HG02763 (cell line): ENCODE measurements around the gene PATZ1.
A peak's percentile ranks its signal among the peaks of the same experiment; 100 is the strongest.
"Not testable (repeated sequence)": the region's sequence is repeated elsewhere in the genome, so short reads cannot be mapped to it uniquely, and the experiment has no call there.

Source experiments
- ATAC-seq: cut with Tn5 transposase; IDR thresholded peaks from one replicate; pipeline ENCODE4 v1.9.1; 2021; ENCODE audit warnings: mild to moderate bottlenecking, moderate library complexity; ENCODE audit not compliant: unreplicated experiment

Gene PATZ1

GRCh38 chr22:31346255-31346732 lies at the start of gene PATZ1:
PATZ1 (minus strand) TSS chr22:31346346; CDS start chr22:31345602, 744 bp downstream.
- peak; percentile 27 for ATAC-seq

DNA sequence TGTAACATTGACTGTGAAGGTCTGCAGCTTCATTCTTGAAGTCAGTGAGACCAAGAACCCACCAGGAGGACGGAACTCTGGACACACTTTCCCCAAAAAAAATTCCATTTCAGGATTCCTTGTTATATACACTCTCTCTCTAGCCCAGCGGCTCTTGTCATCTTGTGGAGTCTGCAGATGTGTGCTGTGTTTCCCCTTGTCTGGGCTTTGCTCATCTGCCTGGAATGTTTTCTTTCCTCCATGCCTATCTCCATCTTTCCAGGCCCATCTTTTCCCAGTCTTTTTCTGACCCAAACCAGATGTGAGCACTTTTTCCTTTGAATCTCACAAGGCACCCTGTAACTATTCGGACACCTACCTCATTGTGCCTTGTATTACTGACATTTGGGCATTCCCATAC lies 48.2 kb upstream of the PATZ1 start:
- no peak for ATAC-seq

DNA sequence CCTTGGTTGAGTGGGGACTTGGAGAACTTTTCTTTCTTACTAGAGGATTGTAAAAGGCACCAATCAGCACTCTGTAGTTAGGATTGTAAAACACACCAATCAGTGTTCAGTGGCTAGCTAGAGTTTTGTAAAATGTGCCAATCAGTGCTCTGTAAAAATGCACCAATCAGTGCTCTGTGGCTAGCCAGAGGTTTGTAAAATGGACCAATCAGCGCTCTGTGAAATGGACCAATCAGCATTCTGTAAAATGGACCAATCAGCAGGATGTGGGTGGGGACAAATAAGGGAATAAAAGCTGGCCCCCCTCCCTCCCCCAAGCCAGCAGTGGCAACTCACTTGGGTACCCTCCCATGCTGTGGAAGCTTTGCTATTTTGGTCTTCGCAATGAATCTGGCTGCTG lies 47.7 kb upstream of the PATZ1 start:
- ATAC-seq, result no peak

GRCh38 chr22:31378651-31379050 lies 32.5 kb upstream of the PATZ1 start:
- ATAC-seq, result not testable (repeated sequence)

DNA sequence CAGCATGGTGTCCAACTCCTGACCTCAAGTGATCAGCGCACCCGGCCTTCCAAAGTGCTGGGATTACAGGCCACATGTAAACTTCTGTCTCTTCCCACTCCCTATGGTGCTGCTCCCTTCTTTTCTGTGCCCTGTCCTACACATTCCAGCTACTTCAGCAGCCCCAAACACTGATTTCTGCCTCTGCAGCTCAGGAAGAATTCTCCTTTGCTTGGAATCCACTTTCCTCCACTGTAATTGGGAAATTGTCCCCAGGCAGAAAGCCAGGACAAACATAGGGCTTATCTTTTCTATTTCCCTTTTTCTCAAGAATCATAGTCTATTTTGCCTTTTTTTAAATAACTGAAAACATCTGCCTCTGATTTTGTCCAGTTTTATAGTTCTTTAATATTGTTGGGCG lies 32.0 kb upstream of the PATZ1 start:
- ATAC-seq, result no peak

GRCh38 chr22:31377612-31378011 lies 31.5 kb upstream of the PATZ1 start:
- ATAC-seq, result no peak

DNA sequence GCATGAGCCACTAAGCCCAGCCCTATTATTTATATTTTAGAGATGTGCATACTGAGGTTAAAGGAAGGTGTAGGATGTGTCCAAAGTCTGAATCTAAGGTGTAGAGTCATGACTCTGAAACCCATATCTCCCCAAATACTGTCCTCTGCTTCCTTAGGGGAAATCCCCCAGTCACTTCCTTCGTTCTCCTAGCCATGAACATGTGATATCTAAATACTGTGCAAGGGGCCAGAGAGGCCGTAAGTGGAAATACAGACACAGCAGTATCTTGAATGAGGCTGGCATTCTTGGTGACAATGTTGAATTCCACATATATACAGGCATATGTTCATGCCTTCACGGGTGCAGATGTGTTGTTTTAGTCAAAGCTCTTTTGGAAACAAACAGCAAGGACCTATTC lies 21.3 kb upstream of the PATZ1 start:
- no peak for ATAC-seq

- ATAC-seq, result no peak
These were observed 17.8 kb upstream of the PATZ1 start for GRCh38 chr22:31363885-31364465.

- no peak for ATAC-seq
These were observed 15.6 kb upstream of the PATZ1 start for GRCh38 chr22:31361743-31362142.

- no peak for ATAC-seq
These were observed 13.9 kb upstream of the PATZ1 start for GRCh38 chr22:31360029-31360428.

GRCh38 chr22:31354515-31354914 lies 8.4 kb upstream of the PATZ1 start:
- ATAC-seq, result no peak

- ATAC-seq, result no peak
These were observed 4.3 kb upstream of the PATZ1 start for GRCh38 chr22:31350410-31350863.

- no peak for ATAC-seq
These were observed 3.8 kb upstream of the PATZ1 start for GRCh38 chr22:31349960-31350359.

DNA sequence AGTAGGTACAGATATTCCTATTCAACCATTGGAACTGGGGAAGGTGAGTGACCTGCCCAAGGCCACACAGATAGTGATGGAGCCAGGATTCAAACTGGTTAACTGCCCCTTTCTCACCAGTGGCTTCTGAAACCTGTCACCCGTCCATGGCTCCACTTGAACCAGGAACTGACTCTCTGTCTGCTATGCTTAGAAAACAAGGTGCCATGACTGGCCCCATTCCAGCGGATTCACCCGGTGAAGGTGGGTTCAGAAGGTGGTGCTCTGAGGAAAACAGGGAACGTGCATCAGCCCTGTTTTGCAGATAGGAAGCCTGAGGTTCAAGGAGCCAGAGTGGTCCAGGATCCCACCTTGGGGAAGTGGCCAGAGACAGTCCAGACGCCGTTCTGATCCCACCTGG lies 2.6 kb upstream of the PATZ1 start:
- ATAC-seq, result no peak

DNA sequence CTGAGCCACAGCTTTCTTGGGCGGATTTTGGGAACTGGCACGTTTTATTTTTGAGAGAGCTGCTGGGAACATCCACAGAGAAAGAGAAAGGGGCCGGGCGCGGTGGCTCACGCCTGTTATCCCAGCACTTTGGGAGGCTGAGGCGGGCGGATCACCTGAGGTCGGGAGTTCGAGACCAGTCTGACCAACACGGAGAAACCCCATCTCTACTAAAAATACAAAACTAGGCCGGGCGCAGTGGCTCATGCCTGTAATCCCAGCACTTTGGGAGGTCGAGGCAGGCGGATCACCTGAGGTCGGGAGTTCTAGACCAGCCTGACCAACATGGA lies 1.8 kb upstream of the PATZ1 start:
- ATAC-seq, result not testable (repeated sequence)

DNA sequence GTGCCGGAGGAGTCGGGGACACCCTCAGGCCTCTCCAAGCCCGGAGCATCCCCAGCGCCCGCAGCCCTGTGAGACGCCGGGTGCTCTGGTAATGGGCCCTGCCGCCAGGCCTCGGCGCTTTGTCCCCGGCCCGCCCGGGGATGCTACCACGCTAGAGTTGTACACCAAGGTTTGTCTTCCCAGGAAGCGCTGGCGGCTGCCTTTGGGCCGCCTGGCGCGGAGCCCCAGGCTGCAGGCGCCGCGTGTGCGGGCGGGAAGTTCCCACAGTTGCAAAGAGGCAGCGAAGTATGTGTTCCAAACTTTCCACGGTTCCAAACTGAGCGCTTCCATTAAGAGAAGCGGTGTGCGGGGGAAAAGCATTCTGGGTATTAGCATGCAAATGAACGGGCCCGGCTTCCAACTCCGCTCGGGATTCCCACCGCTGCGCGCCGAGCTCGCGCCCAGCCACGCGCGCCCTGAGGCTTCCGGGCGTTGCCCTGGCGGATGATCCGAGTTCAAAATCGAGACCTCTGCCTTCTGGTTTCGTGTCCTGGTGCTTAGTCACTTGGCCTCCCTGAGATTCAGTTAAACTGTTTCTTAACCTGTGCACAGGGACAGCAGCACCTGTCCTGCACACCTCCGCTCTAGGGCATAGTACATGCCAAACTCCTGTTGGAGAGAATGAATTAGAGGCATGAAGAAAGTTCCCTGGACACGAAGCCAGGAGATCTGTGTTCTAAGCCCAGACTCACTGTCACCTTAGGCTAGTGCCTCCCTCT lies 1.3 kb upstream of the PATZ1 start:
- ATAC-seq, result no peak

- peak; percentile 22 for ATAC-seq
These were observed 646 bp upstream of the PATZ1 start for GRCh38 chr22:31346733-31347250.

GRCh38 chr22:31345331-31346254 lies 553 bp downstream of the PATZ1 start:
- ATAC-seq, result peak; percentile 56

DNA sequence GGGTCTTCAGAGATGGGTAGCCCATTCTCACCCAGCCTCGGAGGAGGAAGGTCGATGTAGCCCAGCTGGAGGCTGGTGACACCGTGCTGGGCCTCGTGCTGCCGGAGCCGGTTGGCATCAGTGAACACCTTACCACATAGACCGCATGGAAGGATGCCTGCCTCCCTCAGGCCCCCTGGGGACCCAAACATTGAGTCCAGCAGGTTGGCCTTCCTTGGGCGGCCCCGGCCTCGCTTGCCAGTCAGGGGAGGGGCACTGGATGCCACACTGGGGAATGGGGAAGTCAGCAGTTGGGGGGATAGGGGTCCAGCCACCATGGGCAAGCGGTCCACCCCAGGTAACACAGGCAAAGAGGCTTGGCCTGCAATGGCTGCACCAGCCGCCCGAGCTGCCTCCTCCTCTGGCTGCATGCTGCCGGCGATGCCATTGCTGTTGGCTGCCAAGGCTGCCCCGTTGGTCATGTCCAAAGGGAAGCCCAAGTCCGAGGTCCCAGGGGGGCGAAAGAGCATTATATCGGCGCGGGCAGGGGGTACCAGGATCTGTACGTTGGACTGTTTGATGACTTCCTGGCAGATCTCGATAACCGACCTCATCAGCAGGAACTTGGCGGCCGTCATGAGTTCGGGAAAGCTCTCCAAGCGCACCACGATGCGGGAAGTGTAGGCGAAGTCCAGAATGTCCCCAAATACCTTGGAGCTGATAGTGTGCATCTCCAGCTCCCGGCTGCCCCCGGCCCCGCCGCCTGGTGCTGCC lies 1.4 kb downstream of the PATZ1 start:
- ATAC-seq, result no peak

GRCh38 chr22:31344256-31344577 lies 1.9 kb downstream of the PATZ1 start:
- ATAC-seq, result no peak
